HG02623 (cell line): ENCODE results near the gene SLC22A1.

Source experiments
- ATAC-seq: cut with Tn5 transposase; IDR thresholded peaks from one replicate; pipeline ENCODE4 v1.9.1; 2021; ENCODE audit warnings: moderate library complexity; ENCODE audit not compliant: unreplicated experiment

Gene SLC22A1

DNA sequence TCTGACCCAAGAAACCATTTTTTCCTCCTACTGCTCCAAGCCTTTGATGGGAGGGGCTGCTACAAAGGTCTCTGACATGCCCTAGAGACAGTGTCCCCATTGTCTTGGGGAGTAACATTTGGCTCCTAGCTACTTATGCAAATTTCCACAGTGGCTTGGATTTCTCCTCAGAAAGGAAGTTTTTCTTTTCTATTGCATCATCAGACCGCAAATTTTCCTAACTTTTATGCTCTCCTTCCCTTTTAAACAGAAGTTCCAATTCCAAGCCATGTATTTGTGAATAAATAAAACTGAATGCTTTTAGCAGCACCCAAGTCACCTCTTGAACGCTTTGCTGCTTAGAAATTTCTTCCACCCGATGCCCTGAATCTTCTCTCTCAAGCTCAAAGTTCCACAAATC lies 86.0 kb downstream of the SLC22A1 start:
- ATAC-seq: no peak
